ENCODE data around the gene C16orf89.
"Not testable (repeated sequence)": the region's sequence is repeated elsewhere in the genome, so short reads cannot be mapped to it uniquely, and the experiment has no call there.

Gene C16orf89

GRCh38 chr16:5084099-5084731, 18.5 kb upstream of the C16orf89 start:
- DNase-seq: not testable (repeated sequence)

GRCh38 chr16:5083646-5084045, 17.9 kb upstream of the C16orf89 start:
- not testable (repeated sequence) for DNase-seq

GRCh38 chr16:5080996-5081395, 15.2 kb upstream of the C16orf89 start:
- not testable (repeated sequence) for DNase-seq

GRCh38 chr16:5080461-5080860, 14.7 kb upstream of the C16orf89 start:
- DNase-seq: not testable (repeated sequence)

- DNase-seq: no peak
Observed at GRCh38 chr16:5078626-5079025, 12.9 kb upstream of the C16orf89 start.

GRCh38 chr16:5077304-5077703, 11.5 kb upstream of the C16orf89 start:
- no peak for DNase-seq

- no peak for DNase-seq
Observed at GRCh38 chr16:5075637-5076036, 9.9 kb upstream of the C16orf89 start.

GRCh38 chr16:5073771-5074170, 8.0 kb upstream of the C16orf89 start:
- DNase-seq: not testable (repeated sequence)

- DNase-seq: no peak
Observed at GRCh38 chr16:5073279-5073629, 7.5 kb upstream of the C16orf89 start.

GRCh38 chr16:5072334-5073278, 6.8 kb upstream of the C16orf89 start:
- no peak for DNase-seq

- DNase-seq: peak; percentile 77 to 83
Observed at GRCh38 chr16:5071681-5072333, 6.1 kb upstream of the C16orf89 start, which contains the start of gene ALG1. Gene ALG1, plus strand, starts transcription at chr16:5071843. Its CDS starts 7 bp downstream, at chr16:5071850.

- no peak for DNase-seq
Observed at GRCh38 chr16:5071341-5071680, 5.6 kb upstream of the C16orf89 start.

- no peak for DNase-seq
Observed at GRCh38 chr16:5070431-5071186, 4.9 kb upstream of the C16orf89 start.

- no peak for DNase-seq
Observed at GRCh38 chr16:5069854-5070253, 4.1 kb upstream of the C16orf89 start.

GRCh38 chr16:5069048-5069447, 3.3 kb upstream of the C16orf89 start:
- DNase-seq: no peak

GRCh38 chr16:5066511-5066910, 755 bp upstream of the C16orf89 start:
- DNase-seq: no peak

- DNase-seq: no peak
Observed at GRCh38 chr16:5065326-5065725, 430 bp downstream of the C16orf89 start.

GRCh38 chr16:5064915-5065314, 841 bp downstream of the C16orf89 start:
- no peak for DNase-seq

GRCh38 chr16:5062790-5063765, 2.7 kb downstream of the C16orf89 start:
- DNase-seq: no peak

GRCh38 chr16:5062051-5062450, 3.7 kb downstream of the C16orf89 start:
- no peak for DNase-seq

- no peak for DNase-seq
Observed at GRCh38 chr16:5060073-5060641, 5.6 kb downstream of the C16orf89 start.
